Measurements from ENCODE around the gene SRRT.

SRRT gene

DNA sequence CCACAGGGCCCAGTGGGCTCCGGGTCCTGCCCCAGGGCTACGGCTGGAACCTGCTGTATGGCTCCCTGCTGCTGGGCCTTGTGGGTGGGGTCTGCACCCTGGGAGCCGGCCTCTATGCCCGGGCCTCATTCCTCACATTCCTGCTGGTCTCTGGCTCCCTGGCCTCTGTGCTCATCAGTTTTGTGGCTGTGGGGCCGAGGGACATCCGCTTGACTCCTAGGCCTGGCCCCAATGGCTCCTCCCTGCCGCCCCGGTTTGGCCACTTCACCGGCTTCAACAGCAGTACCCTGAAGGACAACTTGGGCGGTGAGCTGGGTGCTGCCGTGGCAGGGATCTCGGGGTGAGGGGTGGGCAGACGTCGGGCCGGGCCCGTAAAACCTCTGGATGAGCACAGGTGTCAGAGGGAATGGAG, 18.0 kb upstream of the SRRT start:
- no peak for DNase-seq

DNA sequence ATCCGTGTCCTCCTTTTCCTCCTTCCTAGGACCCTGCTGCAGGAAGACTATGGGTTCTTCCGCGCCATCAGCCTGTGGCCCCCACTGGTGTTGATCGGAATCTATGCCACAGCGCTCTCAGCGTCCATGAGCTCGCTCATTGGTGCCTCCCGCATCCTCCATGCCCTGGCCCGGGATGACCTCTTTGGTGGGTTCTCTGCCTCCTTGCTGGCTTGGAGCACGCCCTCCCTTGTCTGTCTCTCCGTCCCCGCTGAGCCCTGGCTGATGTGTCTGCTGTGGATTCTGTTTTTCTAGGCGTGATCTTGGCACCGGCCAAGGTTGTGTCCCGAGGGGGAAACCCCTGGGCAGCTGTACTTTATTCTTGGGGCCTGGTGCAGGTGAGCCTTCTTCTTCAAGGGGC, 15.0 kb upstream of the SRRT start:
- DNase-seq = no peak

DNA sequence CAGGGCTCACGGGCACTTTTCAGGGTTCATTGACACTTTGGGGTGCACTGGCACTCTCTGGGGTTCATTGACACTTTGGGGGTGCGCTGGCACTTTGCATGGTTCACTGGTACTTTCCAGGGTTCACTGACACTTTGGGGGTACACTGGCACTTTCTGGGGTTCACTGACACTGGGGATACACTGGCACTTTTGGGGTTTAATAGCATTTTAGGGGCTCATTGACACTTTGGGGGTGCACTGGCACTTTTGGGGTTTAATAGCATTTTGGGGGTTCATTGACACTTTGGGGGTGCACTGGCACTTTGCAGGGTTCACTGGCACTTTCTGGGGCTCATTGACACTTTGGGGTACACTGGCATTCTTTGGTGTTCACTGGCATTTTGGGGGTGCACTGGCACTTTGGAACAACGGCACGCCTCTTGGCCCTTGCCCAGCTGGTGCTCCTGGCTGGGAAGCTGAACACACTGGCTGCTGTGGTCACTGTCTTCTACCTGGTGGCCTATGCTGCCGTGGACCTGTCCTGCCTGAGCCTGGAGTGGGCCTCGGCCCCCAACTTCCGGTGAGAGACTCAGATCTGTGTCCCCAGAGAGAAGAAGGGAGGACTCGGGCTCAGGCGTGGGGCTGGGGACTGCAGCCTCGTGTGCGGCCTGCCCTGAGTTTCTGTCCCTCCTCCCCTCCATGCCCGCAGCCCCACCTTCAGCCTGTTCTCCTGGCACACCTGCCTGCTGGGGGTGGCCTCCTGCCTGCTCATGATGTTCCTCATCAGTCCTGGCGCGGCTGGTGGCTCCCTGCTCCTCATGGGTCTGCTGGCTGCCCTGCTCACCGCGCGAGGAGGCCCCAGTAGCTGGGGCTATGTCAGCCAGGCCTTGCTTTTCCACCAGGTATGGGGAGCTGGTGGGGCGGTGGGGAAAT, 13.9 kb upstream of the SRRT start:
- no peak for DNase-seq

DNA sequence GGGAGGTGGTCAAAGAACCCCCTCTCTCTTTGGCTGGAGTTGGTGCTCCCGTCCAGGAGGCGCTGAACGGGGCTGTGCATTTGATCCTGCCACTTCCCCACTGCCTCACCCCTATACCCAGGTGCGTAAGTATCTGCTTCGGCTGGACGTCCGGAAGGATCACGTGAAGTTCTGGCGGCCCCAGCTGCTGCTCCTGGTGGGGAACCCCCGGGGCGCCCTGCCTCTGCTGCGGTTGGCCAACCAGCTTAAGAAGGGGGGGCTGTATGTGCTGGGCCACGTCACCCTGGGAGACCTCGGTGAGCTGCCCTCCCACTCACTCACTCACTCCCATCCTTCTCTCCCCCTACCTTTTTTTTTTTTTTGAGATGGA, 13.3 kb upstream of the SRRT start:
- DNase-seq = no peak

DNA sequence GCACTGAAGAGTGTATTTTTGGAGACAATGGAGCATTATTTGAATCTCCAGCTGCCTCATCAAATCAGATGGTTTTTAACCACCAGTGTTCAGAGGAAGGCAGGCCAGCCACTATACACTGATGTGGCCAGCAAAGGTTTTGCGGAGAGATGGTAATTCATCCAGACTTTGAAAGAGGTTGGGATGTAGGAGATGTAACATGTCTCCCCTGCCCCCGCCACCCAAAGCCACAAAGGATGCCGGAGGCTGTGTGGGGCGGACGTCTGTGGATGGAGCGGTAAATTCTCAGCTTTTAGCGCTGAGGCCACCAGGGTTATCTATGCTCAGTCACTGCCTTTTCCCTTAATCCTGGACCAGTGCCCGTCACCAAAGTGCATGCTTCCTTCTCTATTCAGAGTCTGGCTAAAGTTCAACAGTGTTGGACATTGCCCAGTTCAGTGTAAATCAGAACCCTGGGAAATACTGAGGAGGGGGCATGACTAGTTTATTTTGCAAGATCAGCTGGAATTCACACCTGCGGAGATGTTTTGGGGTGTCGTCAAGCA, 11.4 kb upstream of the SRRT start:
- DNase-seq = no peak

DNA sequence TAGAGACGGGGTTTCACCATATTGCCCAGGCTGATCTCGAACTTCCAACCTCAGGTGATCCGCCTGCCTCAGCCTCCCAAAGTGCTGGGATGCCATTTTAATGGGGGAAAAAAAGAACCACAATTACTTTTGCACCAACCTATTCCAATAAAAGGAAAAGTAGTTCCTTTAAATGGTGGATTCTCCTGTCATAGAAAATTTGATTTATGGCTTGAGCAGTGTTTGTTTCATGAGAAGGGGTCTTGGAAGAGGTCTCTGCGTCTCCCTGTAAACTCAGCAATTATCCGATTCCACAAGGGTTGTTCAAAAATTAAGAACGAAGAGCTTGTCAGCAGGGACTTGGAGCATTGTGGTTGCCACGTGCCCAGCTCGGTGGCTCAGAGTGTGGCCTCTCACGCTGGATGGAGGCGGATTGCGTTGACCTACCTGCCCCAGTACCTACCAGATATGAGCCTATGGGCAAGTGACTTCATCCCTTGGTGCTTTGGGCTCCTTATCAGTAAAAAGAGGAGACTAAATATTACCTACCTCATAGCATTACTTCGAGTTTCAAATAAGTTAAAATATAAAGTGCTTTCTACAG, 10.5 kb upstream of the SRRT start:
- no peak for DNase-seq

DNA sequence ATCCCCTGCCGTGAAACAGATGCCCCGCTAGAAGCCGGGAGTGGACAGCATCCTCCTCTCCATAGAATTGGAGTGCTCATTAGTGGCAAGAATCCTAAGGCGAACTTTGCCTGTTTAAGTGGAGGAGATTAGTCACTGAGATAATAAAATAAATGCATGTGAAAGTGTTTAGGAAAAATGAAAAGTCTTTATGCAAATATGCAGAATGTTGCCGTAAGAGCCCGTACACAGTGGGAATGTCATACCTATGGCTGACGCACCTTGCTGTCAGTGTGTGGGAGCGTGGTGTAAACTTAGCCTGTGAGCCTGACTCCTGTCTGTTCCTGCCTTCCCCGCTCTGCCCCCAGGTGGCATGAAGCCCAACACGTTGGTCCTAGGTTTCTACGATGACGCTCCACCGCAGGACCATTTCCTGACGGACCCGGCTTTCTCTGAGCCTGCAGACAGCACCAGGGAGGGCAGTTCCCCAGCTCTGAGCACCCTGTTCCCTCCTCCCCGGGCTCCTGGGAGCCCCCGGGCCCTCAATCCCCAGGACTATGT, 9.5 kb upstream of the SRRT start:
- no peak for DNase-seq

DNA sequence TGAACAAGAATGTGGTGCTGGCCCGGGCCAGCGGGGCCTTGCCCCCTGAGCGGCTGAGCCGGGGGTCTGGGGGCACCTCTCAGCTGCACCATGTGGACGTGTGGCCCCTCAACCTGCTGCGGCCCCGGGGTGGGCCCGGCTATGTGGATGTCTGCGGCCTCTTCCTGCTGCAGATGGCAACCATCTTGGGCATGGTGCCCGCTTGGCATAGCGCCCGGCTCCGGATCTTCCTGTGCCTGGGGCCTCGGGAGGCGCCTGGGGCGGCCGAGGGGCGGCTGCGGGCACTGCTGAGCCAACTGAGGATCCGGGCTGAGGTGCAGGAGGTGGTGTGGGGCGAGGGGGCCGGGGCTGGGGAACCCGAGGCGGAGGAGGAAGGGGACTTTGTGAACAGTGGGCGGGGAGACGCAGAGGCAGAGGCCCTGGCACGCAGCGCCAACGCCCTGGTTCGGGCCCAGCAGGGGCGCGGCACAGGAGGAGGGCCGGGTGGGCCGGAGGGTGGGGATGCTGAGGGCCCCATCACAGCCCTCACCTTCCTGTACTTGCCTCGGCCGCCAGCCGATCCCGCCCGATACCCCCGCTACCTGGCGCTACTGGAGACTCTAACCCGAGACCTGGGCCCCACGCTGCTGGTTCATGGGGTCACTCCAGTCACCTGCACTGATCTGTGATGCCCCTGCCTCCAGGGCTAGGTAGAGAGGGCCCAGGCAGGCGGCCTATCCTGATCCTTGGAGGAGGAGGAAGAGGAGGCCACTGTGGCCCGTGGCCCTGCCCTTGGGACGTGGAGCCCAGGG, 8.8 kb upstream of the SRRT start:
- no peak for DNase-seq

DNA sequence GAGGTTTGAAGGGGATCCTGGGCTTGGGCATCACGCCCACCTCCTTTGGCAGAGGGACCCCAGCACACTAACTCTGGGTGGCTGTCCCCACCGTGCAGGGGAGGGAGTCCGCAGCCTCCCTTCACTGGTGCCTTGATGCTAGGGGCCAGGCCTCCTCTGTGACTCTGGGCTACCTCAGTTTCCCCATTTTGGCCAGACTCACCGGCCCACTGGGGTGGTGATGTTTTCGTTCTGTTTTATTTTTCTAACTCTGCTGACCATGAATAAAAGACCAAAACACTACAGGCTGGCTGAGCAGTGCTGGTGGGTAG, 8.2 kb upstream of the SRRT start:
- DNase-seq = no peak

DNA sequence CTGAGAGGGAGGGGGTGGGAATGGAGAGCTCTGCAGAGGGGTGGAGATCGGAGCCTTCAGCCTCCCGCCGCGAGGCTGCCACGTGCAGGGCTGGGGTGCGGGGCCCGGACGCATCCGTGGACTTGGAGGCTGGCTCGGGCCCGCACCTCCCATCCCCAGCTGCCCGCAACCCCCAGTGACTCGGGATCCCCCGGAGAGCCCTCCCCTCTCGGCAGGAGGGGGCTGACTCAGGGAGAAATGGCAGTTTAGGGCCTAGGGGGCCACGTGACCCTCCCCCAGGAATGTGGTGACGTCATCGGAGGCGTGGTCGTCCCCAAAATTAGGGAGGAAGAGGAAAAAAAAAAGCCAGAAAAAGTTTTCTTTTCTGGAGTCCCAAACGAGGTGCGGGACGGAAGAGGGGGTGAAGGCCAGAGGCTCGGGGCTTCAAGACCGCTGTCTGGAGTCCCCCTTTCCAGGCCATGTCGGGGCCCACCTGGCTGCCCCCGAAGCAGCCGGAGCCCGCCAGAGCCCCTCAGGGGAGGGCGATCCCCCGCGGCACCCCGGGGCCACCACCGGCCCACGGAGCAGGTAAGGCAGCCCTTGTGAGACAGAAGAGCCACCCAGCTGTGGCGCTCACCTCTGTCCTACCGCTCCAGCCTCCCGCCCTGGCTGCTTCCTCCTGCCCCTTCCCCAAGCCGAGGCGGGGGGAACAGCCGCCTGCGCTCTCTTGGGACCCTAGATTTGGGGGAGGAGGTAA, 7.7 kb upstream of the SRRT start, which contains the start of gene TRIP6:
TRIP6 (plus strand) TSS at position 348 of the 736 bp plus-strand sequence; CDS start at position 459, 111 bp downstream.
- DNase-seq = no peak

DNA sequence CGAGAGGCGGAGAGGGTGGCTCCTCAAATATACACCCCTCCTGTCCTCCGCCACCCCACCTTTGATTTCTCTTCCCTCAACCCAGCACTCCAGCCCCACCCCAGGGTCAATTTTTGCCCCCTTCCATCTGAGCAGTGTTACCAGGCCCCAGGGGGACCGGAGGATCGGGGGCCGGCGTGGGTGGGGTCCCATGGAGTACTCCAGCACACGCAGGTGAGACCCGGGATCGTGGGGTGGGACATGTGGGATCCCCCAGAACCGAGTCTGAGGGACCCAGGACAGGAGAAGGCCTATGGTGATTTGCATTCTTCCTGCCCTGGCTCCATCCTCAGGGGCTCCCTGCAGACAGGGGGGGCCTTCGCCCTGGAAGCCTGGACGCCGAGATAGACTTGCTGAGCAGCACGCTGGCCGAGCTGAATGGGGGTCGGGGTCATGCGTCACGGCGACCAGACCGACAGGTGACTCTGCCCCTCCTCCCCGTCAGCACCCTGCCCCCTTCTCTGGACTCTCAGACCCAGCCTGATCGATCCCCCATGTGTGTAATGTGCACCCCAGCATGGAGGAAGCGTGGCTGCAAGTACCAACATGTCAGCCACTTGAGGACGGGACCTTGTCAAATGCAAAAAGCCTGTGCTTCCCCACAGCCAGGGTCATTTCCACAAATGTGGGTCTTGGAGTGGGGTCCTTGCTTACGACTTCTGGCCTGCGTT, 7.0 kb upstream of the SRRT start:
- DNase-seq = no peak

DNA sequence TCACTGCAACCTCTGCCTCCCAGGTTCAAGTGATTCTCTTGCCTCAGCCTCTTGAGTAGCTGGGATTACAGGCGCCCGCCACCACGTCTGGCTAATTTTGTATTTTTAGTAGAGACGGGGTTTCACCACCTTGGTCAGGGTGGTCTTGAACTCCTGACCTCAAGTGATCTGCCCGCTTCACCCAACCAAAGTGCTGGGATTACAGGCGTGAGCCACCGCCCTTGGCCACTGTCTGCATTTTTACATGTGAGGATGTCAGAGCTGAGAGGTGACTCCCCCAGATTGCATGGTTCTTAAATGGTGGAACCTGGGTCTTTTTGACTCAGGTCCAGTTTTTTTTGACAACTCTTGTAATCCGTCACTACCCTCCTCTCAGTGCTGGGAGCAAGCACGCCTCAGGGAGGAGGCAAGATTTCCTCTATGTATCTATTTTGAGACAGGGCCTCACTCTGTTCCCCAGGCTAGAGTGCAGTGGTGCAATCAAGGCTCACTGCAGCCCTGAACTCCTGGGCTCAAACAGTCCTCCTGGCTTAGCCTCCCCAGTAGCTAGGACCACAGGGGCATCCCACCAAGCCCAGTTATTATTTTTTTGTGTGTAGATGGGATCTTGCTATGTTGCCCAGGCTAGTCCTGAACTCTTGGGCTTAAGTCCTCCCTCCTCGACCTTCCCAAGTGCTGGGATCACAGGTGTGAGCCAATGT, 1.2 kb upstream of the SRRT start:
- no peak for DNase-seq

DNA sequence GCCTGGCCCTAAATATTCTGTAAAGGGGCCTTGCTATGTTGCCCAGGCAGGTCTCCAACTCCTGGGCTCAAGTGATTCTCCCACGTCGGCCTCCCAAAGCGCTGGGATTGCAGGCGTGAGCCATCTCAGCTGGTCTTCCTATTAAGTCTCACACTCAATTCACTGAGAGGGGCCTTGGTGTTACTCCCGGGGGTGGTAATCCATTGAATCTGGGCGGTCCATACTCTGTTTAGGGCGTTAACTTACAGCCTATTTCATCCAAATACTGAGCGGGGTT, 665 bp upstream of the SRRT start:
- DNase-seq = no peak

DNA sequence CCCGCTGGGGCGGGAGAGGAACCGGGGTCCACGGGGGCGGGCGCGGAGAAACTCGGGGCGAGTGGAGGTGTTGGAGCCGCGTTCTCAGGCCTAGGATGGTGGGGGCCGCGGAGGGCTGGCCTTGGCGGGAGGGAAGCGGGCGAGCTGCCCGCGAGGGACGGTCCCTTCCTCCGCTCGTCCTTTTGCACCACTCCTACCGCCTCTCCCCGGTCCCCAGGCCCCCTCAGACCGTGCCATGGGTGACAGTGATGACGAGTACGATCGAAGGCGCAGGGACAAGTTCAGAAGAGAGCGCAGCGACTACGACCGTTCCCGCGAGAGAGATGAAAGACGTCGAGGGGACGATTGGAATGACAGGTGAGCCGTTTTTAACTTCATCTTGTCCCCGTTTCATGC, 451 bp downstream of the SRRT start:
- DNase-seq = no peak

DNA sequence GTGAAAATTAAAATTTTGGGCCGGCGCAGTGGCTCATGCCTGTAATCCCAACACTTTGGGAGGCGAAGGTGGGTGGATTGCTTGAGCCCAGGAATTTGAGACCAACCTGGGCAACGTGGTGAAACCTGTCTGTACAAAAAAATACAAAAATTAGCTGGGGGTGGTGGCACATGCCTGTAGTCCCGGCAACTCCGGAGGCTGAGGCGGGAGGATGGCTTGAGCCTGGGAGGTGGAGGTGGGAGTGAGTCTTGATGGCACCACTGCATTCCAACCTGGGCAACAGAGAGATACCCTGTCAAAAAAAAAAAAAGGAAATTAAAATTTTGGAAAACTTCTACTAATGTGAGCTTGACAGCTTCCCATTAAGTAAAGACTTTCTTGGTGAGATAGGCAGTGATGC, 3.1 kb downstream of the SRRT start:
- no peak for DNase-seq

DNA sequence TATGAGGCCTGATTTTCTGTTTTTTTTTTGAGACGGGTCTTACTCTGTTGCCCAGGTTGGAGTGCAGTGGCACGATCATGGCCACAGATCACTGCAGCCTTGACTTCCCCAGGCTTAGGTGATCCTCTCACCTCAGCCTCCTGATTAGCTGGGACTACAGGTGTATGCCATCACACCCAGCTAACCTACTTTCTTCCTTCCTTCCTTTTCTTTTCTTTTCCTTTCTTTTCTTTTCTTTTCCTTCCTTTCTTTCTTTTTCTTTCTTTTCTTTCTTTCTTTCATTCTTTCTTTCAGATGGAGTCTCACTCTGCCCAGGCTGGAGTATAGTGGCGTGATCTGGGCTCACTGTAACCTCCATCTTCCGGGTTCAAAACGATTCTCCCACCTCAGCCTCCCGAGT, 3.8 kb downstream of the SRRT start:
- DNase-seq = no peak

DNA sequence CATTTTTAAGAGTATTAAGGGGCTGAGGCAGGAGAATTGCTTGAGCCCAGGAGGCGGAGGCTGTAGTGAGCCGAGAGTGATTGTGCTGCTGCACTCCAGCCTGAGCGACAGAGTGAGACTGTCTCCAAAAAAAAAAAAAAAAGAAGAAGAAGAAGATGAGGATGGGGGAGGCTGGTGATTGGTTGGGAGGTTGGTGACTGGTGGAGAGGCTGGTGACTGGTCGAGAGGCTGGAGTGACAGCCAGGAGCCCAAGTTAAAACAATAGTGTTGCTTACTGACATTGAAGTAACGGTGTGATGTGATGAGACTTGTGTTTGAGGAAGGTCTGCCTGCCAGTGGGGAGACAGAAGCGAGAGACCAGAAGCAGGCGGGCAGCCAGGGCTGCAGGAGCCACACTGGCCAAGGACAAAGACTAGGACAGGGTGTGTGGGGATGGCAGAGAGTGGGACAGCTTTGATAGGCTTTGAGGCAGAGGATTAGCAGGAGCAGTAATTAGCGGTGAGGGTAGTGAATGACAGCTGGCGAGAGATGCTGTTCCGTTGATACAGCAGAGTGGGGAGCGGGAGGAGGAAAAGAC, 4.9 kb downstream of the SRRT start:
- DNase-seq = no peak

DNA sequence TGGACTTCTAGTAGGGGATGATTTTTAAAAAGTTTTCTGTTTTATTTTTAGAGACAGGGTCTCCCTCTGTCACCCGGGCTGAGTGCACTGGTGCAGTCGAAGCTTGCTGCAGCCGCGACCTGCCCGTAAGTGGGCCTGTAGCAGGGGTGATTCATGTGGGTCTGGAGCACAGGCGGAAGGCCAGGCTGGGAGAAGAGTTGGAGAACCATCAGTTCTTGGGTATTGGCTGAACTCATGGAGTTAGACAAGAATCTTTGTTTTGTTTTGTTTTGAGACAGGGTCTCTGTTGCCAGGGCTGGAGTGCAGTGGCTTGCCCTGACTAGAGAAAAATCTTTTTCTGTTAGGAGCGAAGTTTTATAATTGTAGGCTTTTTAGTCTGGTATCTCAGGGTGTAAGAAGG, 5.7 kb downstream of the SRRT start:
- DNase-seq = no peak

DNA sequence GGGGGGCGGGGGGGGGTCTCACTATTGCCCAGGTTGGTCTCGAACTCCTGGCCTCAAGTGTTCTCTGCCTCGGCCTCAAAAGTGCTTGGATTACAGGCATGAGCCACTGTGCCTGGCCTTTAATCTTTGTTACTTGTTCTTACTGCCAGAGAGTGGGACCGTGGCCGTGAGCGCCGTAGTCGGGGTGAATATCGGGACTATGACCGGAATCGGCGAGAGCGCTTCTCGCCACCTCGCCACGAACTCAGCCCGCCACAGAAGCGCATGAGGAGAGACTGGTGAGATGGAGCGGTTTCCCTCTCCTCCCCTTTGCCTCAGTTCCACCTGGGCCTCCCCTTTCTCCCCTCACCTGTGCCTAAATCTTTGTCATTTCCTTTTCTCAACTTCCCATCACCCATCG, 6.2 kb downstream of the SRRT start:
- no peak for DNase-seq

DNA sequence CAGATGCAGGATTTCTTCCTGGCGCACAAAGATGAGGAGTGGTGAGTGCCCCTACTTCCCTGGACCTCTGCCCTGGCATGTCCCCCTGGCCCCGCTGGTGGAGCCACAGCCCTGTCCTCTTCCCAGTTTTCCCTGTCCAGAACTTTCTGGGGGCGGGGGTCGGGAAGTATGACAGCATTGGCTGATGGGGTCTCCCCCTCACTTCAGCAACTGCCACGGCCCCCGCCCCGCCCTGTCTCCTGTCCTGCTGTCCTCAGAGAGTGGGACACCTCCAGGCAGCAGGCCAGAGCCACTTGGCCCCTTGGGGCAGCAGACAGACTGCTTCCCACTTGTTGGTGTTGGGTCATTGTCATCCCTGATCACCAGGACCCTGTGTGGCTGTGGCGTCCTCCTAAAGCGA, 7.3 kb downstream of the SRRT start:
- DNase-seq = no peak

DNA sequence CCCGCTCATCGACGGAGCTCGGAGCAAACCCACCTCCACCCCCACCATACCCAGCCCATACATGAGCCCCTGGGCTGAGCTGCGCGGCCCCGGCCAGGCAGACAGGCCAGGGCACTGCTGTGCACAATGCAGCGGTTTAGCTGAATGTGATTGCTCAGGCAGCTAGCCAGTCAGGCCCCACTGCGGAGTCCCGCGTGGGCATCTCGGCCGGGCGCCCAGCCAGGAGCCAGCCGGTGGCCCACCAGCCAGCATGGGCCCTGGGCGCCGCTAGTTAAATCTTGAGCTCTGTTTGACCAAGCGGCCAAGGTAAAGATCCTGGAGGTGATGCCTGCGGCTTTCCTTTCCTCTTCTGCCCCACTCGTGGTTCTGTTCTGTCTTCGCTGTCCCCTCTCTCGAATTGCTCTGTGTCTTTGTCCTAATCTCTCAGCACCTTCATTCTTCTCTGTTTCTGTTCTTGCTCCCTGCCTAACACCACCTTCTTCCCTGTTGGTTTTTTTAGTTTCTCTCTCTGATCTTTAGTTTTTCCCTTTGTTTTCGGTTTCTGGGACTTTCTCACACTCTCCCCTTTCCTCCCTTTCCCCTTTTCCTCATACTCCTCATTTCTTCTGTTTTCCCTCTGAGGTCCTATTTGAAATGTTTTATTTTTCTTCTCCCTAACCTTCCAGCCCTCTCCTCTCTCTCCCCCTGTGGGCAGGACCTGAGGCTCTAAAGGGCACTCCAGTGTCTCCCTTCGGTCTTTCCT, 8.1 kb downstream of the SRRT start:
- DNase-seq = no peak

Measured in NCI-H774 (cell line).